Fibroblast of pulmonary artery (primary cell): Measurements from ENCODE around the gene LRMDA.

Source experiments
- DNase-seq: peaks from one replicate; pipeline ENCODE4 v3.0.0-alpha.2; 2010; ENCODE audit warnings: low read depth
- H3K4me3 ChIP-seq: replicated peaks from 2 replicates; pipeline ENCODE4 v1.5.1; 2011; ENCODE audit warnings: low read depth, mild to moderate bottlenecking, control low read depth, low read length, moderate library complexity
- CTCF ChIP-seq: IDR thresholded peaks from 2 replicates; pipeline ENCODE4 v1.5.1; 2011; ENCODE audit warnings: mild to moderate bottlenecking, control low read depth, low read length, inconsistent platforms; ENCODE audit errors: missing control alignments

LRMDA gene

GRCh38 chr10:76152186-76152585, 720.8 kb downstream of the LRMDA start:
- no peak for DNase-seq
- TF ChIP-seq CTCF = no peak
- no peak overlapping the region for H3K4me3 ChIP-seq

DNA sequence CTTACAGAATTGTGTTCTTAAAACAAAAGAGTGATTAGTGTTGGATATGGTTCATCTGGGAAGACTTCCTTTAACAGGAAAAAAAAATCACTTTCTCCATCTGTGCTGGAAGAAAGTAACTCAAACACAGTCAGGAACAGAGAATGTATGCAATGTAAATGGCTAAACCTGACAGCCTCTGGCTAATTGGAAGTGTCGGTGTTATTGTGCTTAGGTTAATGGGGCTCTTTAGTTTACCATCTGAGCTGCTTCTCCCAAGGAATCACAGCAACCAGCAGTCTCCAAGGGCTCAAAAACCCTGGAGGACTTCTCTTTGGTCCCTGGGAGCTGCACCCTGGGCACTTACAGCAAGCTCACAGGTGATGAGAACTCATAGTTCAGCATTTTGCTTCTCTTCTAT, 724.5 kb downstream of the LRMDA start:
- no peak for TF ChIP-seq CTCF
- no peak for DNase-seq
- H3K4me3 ChIP-seq = no peak overlapping the region

DNA sequence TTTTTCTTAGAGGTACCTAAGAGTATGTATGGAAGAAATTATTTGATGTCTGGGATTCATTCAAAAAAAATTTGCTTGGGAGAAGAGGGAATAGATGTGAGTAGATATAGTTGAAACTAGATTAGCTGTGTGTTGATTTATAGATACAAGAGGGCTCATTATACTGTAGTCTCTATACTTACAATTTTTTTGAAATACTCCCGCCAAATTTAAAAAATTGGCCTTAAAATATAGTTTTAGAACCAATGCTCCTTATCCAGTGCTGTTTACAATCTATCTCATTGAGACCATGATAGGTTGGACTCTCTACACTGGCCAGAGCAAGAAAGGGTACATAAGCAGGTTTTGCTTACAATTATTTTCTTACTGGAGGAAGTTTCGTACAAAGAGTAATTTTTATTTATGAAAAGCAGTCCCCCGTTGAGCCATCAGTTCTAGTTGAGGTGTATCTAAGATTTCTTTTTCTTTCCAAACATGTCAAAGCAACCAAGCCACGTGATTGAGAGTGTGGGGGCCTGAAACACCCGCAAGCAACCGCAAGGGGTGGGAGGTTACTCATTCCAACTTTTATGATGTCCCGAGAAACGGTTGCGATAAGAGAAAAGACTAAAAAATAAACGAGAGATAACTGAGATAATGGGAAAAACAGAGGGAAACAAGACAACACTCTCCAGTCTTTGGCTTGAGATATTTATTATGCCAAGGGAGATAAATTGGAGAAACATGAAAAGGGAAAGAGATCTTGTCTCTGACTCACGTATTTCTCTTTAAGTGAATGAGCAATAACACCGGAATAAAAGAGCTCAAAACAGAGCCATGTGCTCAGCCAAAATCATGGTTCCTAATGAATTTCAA, 729.2 kb downstream of the LRMDA start:
- no peak for DNase-seq
- no peak for TF ChIP-seq CTCF
- H3K4me3 ChIP-seq = no peak overlapping the region

DNA sequence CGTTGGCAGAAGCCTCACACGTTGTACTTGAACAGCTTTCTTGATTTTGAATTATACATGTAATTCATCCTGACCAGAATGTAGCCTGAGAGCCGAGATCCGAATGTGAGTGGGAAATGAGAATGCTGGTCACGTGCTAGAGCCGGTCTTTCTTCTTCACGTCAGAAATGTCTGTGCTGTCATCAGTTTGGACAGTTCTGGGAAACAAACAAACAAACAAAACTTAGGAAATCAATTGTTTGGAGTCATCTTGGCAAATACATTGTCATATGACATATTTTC, 729.8 kb downstream of the LRMDA start:
- no peak overlapping the region for H3K4me3 ChIP-seq
- DNase-seq = no peak

GRCh38 chr10:76168437-76168836, 737.0 kb downstream of the LRMDA start:
- no peak for TF ChIP-seq CTCF
- no peak for DNase-seq
- H3K4me3 ChIP-seq = no peak overlapping the region

More for the DNA sequence above, 729.8 kb downstream of the LRMDA start:
- TF ChIP-seq CTCF = no peak

DNA sequence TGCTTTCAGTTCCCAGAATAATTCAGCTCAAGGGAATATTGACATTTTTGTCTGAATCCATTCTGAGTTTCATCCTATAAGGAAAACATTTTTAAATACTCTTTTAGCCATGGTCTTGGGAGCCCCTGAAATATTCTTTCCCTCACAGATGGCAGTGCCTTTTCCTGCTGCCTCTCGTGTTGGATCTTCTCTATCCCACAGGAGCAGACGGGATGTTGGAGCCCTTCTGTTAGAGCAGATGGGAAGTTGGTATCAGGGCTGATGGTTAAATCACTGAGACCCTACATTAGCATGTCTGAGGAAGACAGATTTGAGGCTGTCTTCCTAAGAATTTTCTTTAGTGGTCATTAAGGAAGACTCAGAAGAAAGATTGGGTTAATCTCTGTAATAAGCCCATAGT, 737.8 kb downstream of the LRMDA start:
- TF ChIP-seq CTCF = no peak
- no peak overlapping the region for H3K4me3 ChIP-seq

GRCh38 chr10:76172020-76172419, 740.6 kb downstream of the LRMDA start:
- no peak for TF ChIP-seq CTCF
- no peak overlapping the region for H3K4me3 ChIP-seq
- no peak for DNase-seq

More for the DNA sequence above, 737.8 kb downstream of the LRMDA start:
- no peak for DNase-seq
